ENCODE measurements around the gene COL4A2.

GRCh38 chr13:110419381-110419791 lies 112.3 kb downstream of the COL4A2 start:
- TF ChIP-seq CTCF (IDR thresholded peaks at IDR 0.05; ENCODE audit: low read length) (no peak), EZH2phosphoT487 (IDR thresholded peaks at IDR 0.05; ENCODE audit: low read length) (no peak), EZH2 (optimal IDR thresholded peaks at IDR 0.05; ENCODE audit: low read depth, low read length) (no peak)

Measured in MM.1S (cell line).